GF-D8 (cell line): ENCODE data around the gene IFNA4.

Experiments used
- DNase-seq: peaks from one replicate; lab custom pipeline; 2025; lab: John Stamatoyannopoulos, UW

IFNA4 gene

GRCh38 chr9:21165516-21165915 lies 21.9 kb downstream of the IFNA4 start:
- no peak for DNase-seq

GRCh38 chr9:21160178-21160577 lies 27.2 kb downstream of the IFNA4 start:
- peak; percentile 40 for DNase-seq

- no peak for DNase-seq
Observed at GRCh38 chr9:21155501-21155900, 31.9 kb downstream of the IFNA4 start.

- peak; percentile 56 for DNase-seq
Observed at GRCh38 chr9:21154018-21154608, 33.3 kb downstream of the IFNA4 start.

GRCh38 chr9:21153336-21154017 lies 33.9 kb downstream of the IFNA4 start:
- DNase-seq, result peak; percentile 33

- DNase-seq, result no peak
Observed at GRCh38 chr9:21144603-21145002, 42.8 kb downstream of the IFNA4 start.

GRCh38 chr9:21141427-21141882 lies 45.9 kb downstream of the IFNA4 start, which contains the start of gene IFNW1:
Gene IFNW1 (minus strand): TSS chr9:21141832. CDS start chr9:21141570, 262 bp downstream.
- no peak for DNase-seq

GRCh38 chr9:21137020-21137419 lies 50.4 kb downstream of the IFNA4 start:
- DNase-seq, result no peak
